Stomach (tissue), 4 donors: ENCODE results near the gene ANLN.

Source experiments
- EP300 ChIP-seq: sonication (generic); formaldehyde crosslinking; IDR thresholded peaks from one replicate; pipeline ENCODE4 v1.6.1; 2017; ENCODE audit warnings: antibody characterized with exemption
- POLR2A ChIP-seq, 4 donors: fragments of 450-650 bp; IDR thresholded peaks; one replicate each; pipeline ENCODE4 v1.6.1; 2016; ENCODE audit warnings: antibody characterized with exemption in 4 of 4, control low read depth in 2 of 4, mild to moderate bottlenecking in 1 of 4, moderate library complexity in 1 of 4
- POLR2AphosphoS5 ChIP-seq, 3 donors: sonication (generic); formaldehyde crosslinking; IDR thresholded peaks; one replicate each; pipeline ENCODE4 v1.6.1; 2016; ENCODE audit warnings: antibody characterized with exemption in 3 of 3
- TF ChIP-seq, protein P1 (sequence below), 7 experiments: fragments of 450-650 bp in 4 of 7; fragments of 200-600 bp in 3 of 7; sonication (generic) in 3 of 7; IDR thresholded peaks; one replicate each; pipeline ENCODE4 v1.5.1; 2016 to 2019; ENCODE audit warnings: antibody characterized with exemption in 7 of 7, control low read depth in 2 of 7, mild to moderate bottlenecking in 1 of 7

DNA sequence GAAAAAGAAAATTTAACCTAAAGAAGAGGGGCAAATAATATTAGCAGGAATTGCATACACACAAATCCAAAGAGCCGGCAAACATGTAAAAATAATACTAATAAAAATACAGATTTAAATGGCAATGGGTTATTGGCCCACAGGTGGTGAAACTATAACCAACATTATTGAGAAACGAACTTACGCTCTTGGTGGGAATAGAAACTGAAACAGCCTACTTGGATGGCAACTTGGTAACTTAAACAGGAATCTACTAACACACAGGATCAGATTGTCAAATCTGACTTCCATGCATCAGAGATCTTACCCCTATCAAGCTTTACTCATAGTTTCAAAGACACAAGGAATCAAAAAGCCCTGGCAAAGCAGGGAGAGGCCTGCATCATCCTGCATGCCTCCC is 66.5 kb downstream of the ANLN start:
- TF ChIP-seq, protein P1, sequence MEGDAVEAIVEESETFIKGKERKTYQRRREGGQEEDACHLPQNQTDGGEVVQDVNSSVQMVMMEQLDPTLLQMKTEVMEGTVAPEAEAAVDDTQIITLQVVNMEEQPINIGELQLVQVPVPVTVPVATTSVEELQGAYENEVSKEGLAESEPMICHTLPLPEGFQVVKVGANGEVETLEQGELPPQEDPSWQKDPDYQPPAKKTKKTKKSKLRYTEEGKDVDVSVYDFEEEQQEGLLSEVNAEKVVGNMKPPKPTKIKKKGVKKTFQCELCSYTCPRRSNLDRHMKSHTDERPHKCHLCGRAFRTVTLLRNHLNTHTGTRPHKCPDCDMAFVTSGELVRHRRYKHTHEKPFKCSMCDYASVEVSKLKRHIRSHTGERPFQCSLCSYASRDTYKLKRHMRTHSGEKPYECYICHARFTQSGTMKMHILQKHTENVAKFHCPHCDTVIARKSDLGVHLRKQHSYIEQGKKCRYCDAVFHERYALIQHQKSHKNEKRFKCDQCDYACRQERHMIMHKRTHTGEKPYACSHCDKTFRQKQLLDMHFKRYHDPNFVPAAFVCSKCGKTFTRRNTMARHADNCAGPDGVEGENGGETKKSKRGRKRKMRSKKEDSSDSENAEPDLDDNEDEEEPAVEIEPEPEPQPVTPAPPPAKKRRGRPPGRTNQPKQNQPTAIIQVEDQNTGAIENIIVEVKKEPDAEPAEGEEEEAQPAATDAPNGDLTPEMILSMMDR (IDR thresholded peaks at IDR 0.05), result no peak
- TF ChIP-seq POLR2A (IDR thresholded peaks at IDR 0.05), result no peak
- TF ChIP-seq POLR2AphosphoS5 (IDR thresholded peaks at IDR 0.05), result no peak
- no peak for TF ChIP-seq EP300
